ENCODE data around the gene EFL1.

EFL1 gene

GRCh38 chr15:82106679-82107078 lies 155.9 kb downstream of the EFL1 start:
- H3K27ac ChIP-seq (ENCODE audit: poor library complexity, severe bottlenecking) = no peak overlapping the region
- peaks cover 11% of the 10 kb centered on the region for H3K4me1 ChIP-seq (ENCODE audit: insufficient read depth, poor library complexity, severe bottlenecking)
- DNase-seq (ENCODE audit: low spot score) (no peak), ATAC-seq (ENCODE audit: low read depth) (peak; percentile 29; the same call in 2 of the 3 replicates)
- no peak overlapping the region for H3K4me3 ChIP-seq (ENCODE audit: severe bottlenecking)
- H3K36me3 ChIP-seq (ENCODE audit: low read depth) = no peaks in the 10 kb centered on the region
- H3K9me3 ChIP-seq (ENCODE audit: severe bottlenecking) = no peaks in the 10 kb centered on the region
- TF ChIP-seq, protein P1, sequence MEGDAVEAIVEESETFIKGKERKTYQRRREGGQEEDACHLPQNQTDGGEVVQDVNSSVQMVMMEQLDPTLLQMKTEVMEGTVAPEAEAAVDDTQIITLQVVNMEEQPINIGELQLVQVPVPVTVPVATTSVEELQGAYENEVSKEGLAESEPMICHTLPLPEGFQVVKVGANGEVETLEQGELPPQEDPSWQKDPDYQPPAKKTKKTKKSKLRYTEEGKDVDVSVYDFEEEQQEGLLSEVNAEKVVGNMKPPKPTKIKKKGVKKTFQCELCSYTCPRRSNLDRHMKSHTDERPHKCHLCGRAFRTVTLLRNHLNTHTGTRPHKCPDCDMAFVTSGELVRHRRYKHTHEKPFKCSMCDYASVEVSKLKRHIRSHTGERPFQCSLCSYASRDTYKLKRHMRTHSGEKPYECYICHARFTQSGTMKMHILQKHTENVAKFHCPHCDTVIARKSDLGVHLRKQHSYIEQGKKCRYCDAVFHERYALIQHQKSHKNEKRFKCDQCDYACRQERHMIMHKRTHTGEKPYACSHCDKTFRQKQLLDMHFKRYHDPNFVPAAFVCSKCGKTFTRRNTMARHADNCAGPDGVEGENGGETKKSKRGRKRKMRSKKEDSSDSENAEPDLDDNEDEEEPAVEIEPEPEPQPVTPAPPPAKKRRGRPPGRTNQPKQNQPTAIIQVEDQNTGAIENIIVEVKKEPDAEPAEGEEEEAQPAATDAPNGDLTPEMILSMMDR (IDR thresholded peaks at IDR 0.05; ENCODE audit: poor library complexity, severe bottlenecking) = no peak
- no peaks in the 10 kb centered on the region for H3K27me3 ChIP-seq (ENCODE audit: insufficient read depth, poor library complexity, severe bottlenecking)

- no peak overlapping the region for H3K4me3 ChIP-seq (ENCODE audit: severe bottlenecking)
- TF ChIP-seq, protein P1 (IDR thresholded peaks at IDR 0.05; ENCODE audit: poor library complexity, severe bottlenecking) = peak; percentile 28
- DNase-seq (ENCODE audit: low spot score) (no peak), ATAC-seq (ENCODE audit: low read depth) (peak; percentile 30)
- H3K4me1 ChIP-seq (ENCODE audit: insufficient read depth, poor library complexity, severe bottlenecking) = peaks cover 11% of the 10 kb centered on the region
- peak overlapping the region; percentile 18 for H3K27ac ChIP-seq (ENCODE audit: poor library complexity, severe bottlenecking)
- no peaks in the 10 kb centered on the region for H3K36me3 ChIP-seq (ENCODE audit: low read depth)
- no peaks in the 10 kb centered on the region for H3K9me3 ChIP-seq (ENCODE audit: severe bottlenecking)
- no peaks in the 10 kb centered on the region for H3K27me3 ChIP-seq (ENCODE audit: insufficient read depth, poor library complexity, severe bottlenecking)
Measured at GRCh38 chr15:82105451-82106215, 156.9 kb downstream of the EFL1 start.

GRCh38 chr15:82103468-82103867 lies 159.1 kb downstream of the EFL1 start:
- no peaks in the 10 kb centered on the region for H3K27me3 ChIP-seq (ENCODE audit: insufficient read depth, poor library complexity, severe bottlenecking)
- H3K4me1 ChIP-seq (ENCODE audit: insufficient read depth, poor library complexity, severe bottlenecking) = peaks cover 11% of the 10 kb centered on the region
- no peaks in the 10 kb centered on the region for H3K36me3 ChIP-seq (ENCODE audit: low read depth)
- DNase-seq (ENCODE audit: low spot score) = no peak
- no peak overlapping the region for H3K4me3 ChIP-seq (ENCODE audit: severe bottlenecking)
- no peaks in the 10 kb centered on the region for H3K9me3 ChIP-seq (ENCODE audit: severe bottlenecking)
- no peak overlapping the region for H3K27ac ChIP-seq (ENCODE audit: poor library complexity, severe bottlenecking)
- TF ChIP-seq, protein P1 (IDR thresholded peaks at IDR 0.05; ENCODE audit: poor library complexity, severe bottlenecking) = peak; percentile 82
- ATAC-seq (ENCODE audit: low read depth) = peak; percentile 40; the same call in 2 of the 3 replicates

DNA sequence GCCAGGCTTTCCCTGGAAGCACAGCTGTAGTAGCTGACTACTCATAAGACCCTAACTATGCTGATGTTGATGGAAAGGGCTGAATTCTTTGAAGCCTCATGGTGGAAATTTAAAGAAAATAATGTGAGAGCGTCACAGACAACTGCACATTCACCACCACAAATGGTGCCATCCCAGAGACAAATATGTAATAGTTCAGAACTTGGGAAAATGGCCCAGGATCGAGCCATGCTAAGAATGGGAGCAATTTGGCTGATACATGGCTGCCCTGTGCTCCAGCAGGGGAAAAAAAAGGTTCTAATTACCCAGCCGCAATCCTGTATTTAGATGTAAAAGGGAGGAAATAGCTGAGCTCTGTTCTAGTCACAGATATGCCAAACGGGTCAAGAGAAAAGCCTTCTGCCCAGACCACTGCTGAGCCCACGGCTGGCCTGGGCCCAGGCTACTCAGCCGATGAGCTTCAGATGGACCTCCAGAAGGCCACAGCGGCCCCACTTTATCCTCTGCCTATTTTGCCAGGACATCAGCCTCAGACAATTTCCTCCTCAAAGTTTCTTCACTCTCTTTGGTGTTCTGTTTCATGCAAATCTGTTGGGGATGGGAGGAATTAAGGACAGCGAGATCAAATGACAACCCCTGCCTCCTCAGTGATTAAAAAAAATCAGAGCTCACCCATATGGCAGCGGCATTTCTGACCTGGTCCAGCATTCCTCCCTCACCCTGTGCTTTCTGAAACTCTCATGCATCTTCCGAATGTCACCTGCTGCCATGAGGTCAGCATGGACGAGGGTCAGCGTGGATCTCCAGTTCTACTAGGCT lies 162.2 kb downstream of the EFL1 start:
- DNase-seq (ENCODE audit: low spot score) (no peak), ATAC-seq (ENCODE audit: low read depth) (0 out of 3 replicates have a peak, but pooled peaks have one; percentile 6)
- TF ChIP-seq, protein P1 (IDR thresholded peaks at IDR 0.05; ENCODE audit: poor library complexity, severe bottlenecking) = no peak

More for the DNA sequence above, 162.2 kb downstream of the EFL1 start:
- H3K9me3 ChIP-seq (ENCODE audit: severe bottlenecking) = no peaks in the 10 kb centered on the region
- peaks cover 2% of the 10 kb centered on the region for H3K4me1 ChIP-seq (ENCODE audit: insufficient read depth, poor library complexity, severe bottlenecking)
- H3K4me3 ChIP-seq (ENCODE audit: severe bottlenecking) = no peak overlapping the region
- no peaks in the 10 kb centered on the region for H3K36me3 ChIP-seq (ENCODE audit: low read depth)
- H3K27ac ChIP-seq (ENCODE audit: poor library complexity, severe bottlenecking) = no peak overlapping the region
- H3K27me3 ChIP-seq (ENCODE audit: insufficient read depth, poor library complexity, severe bottlenecking) = no peaks in the 10 kb centered on the region
